SK-N-SH treated with all-trans-retinoic acid at 6 μM for 48 hours (cell line): ENCODE results near the gene NAALAD2.
"Not testable (repeated sequence)": the region's sequence is repeated elsewhere in the genome, so short reads cannot be mapped to it uniquely, and the experiment has no call there.

Experiments used
- ZC3H10 ChIP-seq: fragments of 250-450 bp; sonication (Bioruptor Pico); IDR thresholded peaks from 2 replicates; pipeline ENCODE4 v1.5.1; 2021; ENCODE audit warnings: mild to moderate bottlenecking, moderate library complexity
- ZFP3 ChIP-seq: fragments of 250-450 bp; sonication (Bioruptor Pico); IDR thresholded peaks from 2 replicates; pipeline ENCODE4 v1.5.0; 2020; ENCODE audit warnings: mild to moderate bottlenecking, moderate library complexity

- not testable (repeated sequence) for TF ChIP-seq ZFP3, ZC3H10
Observed at GRCh38 chr11:90207992-90208391, 73.5 kb downstream of the NAALAD2 start.
